Duodenal mucosa (tissue), 2 donors: ENCODE measurements around the gene RTEL1.

Source experiments
- H3K27ac ChIP-seq: one replicate; pipeline ENCODE4 v1.7.0; 2013; ENCODE audit warnings: low read depth, low read length
- H3K27me3 ChIP-seq, 2 donors: one replicate each; pipeline ENCODE4 v1.7.0; 2013; ENCODE audit warnings: low read length in 2 of 2, control low read depth in 1 of 2; ENCODE audit not compliant: insufficient read depth in 2 of 2, control insufficient read depth in 1 of 2
- H3K36me3 ChIP-seq, 2 donors: one replicate each; pipeline ENCODE4 v1.7.0; 2013; ENCODE audit warnings: low read length in 2 of 2, control low read depth in 1 of 2; ENCODE audit not compliant: insufficient read depth in 2 of 2, control insufficient read depth in 1 of 2
- H3K4me1 ChIP-seq, 2 donors: one replicate each; pipeline ENCODE4 v1.7.0; 2013; ENCODE audit warnings: low read length in 2 of 2, control low read depth in 1 of 2; ENCODE audit not compliant: insufficient read depth in 2 of 2, control insufficient read depth in 1 of 2
- H3K4me3 ChIP-seq, 2 donors: one replicate each; pipeline ENCODE4 v1.7.0; 2013; ENCODE audit warnings: low read length in 2 of 2, low read depth in 1 of 2
- H3K9ac ChIP-seq, 2 donors: one replicate each; pipeline ENCODE4 v1.7.0; 2013; ENCODE audit warnings: low read length in 2 of 2, low read depth in 1 of 2
- H3K9me3 ChIP-seq, 2 donors: one replicate each; pipeline ENCODE4 v1.7.0; 2013; ENCODE audit warnings: low read length in 2 of 2, control low read depth in 1 of 2; ENCODE audit not compliant: control insufficient read depth in 1 of 2

Gene RTEL1

DNA sequence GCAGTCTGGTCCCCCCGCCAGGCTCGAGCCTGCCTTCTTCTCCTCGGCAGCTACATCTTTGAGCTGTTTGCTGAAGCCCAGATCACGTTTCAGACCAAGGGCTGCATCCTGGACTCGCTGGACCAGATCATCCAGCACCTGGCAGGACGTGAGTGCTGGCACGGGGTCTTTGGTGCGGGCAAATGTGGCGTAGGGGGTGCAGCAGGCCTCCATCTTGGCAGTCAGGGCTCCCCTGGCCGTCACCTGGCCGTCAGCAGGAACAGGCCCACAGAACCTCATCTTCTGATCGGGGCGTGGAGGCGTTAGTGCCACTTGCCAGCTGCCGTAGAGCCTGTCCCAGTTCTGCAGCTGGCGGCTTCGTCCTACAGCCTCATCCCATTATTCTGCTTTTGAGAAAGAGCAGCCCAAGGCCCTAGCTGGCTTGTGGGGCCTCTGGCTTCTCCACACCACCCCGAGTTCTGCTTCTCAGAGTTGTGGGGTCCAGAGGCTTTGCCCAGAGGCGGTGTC, 21.7 kb downstream of the RTEL1 start:
- peaks cover 0 to 18% of the 10 kb centered on the region in 2 donors for H3K36me3 ChIP-seq
- no peak overlapping the region for H3K9ac ChIP-seq
- H3K4me1 ChIP-seq = peaks cover 5 to 16% of the 10 kb centered on the region in 2 donors
- no peak overlapping the region for H3K4me3 ChIP-seq
- H3K27me3 ChIP-seq = no peaks in the 10 kb centered on the region
- H3K27ac ChIP-seq = no peak overlapping the region
- no peaks in the 10 kb centered on the region for H3K9me3 ChIP-seq

- Histone ChIP-seq H3K27ac (no peak overlapping the region), H3K36me3 (peaks cover 0 to 18% of the 10 kb centered on the region in 2 donors), H3K9me3 (no peaks in the 10 kb centered on the region), H3K4me3 (no peak overlapping the region), H3K4me1 (peaks cover 5 to 16% of the 10 kb centered on the region in 2 donors), H3K27me3 (no peaks in the 10 kb centered on the region), H3K9ac (no peak overlapping the region)
These were observed 22.3 kb downstream of the RTEL1 start for GRCh38 chr20:63680427-63680826.

GRCh38 chr20:63680857-63681608, 22.9 kb downstream of the RTEL1 start:
- no peaks in the 10 kb centered on the region for H3K9me3 ChIP-seq
- peaks cover 7 to 21% of the 10 kb centered on the region in 2 donors for H3K4me1 ChIP-seq
- no peaks in the 10 kb centered on the region for H3K27me3 ChIP-seq
- no peak overlapping the region for H3K27ac ChIP-seq
- no peak overlapping the region for H3K9ac ChIP-seq
- peaks cover 0 to 18% of the 10 kb centered on the region in 2 donors for H3K36me3 ChIP-seq
- no peak overlapping the region for H3K4me3 ChIP-seq

GRCh38 chr20:63681609-63682142, 23.6 kb downstream of the RTEL1 start:
- Histone ChIP-seq H3K4me3 (no peak overlapping the region), H3K9me3 (no peaks in the 10 kb centered on the region), H3K27ac (peak overlapping the region; percentile 50), H3K4me1 (peaks cover 14 to 27% of the 10 kb centered on the region in 2 donors), H3K27me3 (no peaks in the 10 kb centered on the region), H3K36me3 (peaks cover 0 to 18% of the 10 kb centered on the region in 2 donors), H3K9ac (no peak overlapping the region)

- no peaks in the 10 kb centered on the region for H3K9me3 ChIP-seq
- H3K27ac ChIP-seq = peak overlapping the region; percentile 49
- H3K36me3 ChIP-seq = peaks cover 0 to 18% of the 10 kb centered on the region in 2 donors
- no peaks in the 10 kb centered on the region for H3K27me3 ChIP-seq
- no peak overlapping the region for H3K9ac ChIP-seq
- no peak overlapping the region for H3K4me3 ChIP-seq
- peaks cover 20 to 36% of the 10 kb centered on the region in 2 donors for H3K4me1 ChIP-seq
These were observed 24.4 kb downstream of the RTEL1 start for GRCh38 chr20:63682384-63683139.

- H3K9me3 ChIP-seq = no peaks in the 10 kb centered on the region
- peaks cover 20 to 42% of the 10 kb centered on the region in 2 donors for H3K4me1 ChIP-seq
- peak overlapping the region; percentile 91 for H3K27ac ChIP-seq
- no peaks in the 10 kb centered on the region for H3K36me3 ChIP-seq
- peak overlapping the region in 1 of 2 donors; percentile 43 for H3K9ac ChIP-seq
- no peak overlapping the region for H3K4me3 ChIP-seq
- H3K27me3 ChIP-seq = no peaks in the 10 kb centered on the region
These were observed 27.3 kb downstream of the RTEL1 start for GRCh38 chr20:63685269-63686026.

- peak overlapping the region; percentile 28 to 41 for H3K4me3 ChIP-seq
- no peaks in the 10 kb centered on the region for H3K27me3 ChIP-seq
- peak overlapping the region; percentile 32 to 43 for H3K9ac ChIP-seq
- no peaks in the 10 kb centered on the region for H3K9me3 ChIP-seq
- H3K27ac ChIP-seq = peak overlapping the region; percentile 91
- no peaks in the 10 kb centered on the region for H3K36me3 ChIP-seq
- peaks cover 20 to 42% of the 10 kb centered on the region in 2 donors for H3K4me1 ChIP-seq
These were observed 28.0 kb downstream of the RTEL1 start for GRCh38 chr20:63686094-63686491.

- Histone ChIP-seq H3K27ac (peak overlapping the region; percentile 91), H3K36me3 (no peaks in the 10 kb centered on the region), H3K4me1 (peaks cover 20 to 38% of the 10 kb centered on the region in 2 donors), H3K9ac (peak overlapping the region; percentile 28 to 32), H3K4me3 (peak overlapping the region; percentile 28 to 41), H3K27me3 (no peaks in the 10 kb centered on the region), H3K9me3 (no peaks in the 10 kb centered on the region)
These were observed 28.6 kb downstream of the RTEL1 start for GRCh38 chr20:63686492-63687321.
